VCaP (cell line): ENCODE data around the gene ANO4.
"Not testable (repeated sequence)": the region's sequence is repeated elsewhere in the genome, so short reads cannot be mapped to it uniquely, and the experiment has no call there.

ENCODE experiments used
- H3K27ac ChIP-seq: fragments of 450-650 bp; 2 replicates; pipeline ENCODE4 v1.5.1; 2017
- TF ChIP-seq, protein P1 (sequence below): fragments of 450-650 bp; conservative IDR thresholded peaks from 2 replicates; pipeline ENCODE4 v1.5.1; 2017; ENCODE audit warnings: mild to moderate bottlenecking, moderate library complexity

ANO4 gene

DNA sequence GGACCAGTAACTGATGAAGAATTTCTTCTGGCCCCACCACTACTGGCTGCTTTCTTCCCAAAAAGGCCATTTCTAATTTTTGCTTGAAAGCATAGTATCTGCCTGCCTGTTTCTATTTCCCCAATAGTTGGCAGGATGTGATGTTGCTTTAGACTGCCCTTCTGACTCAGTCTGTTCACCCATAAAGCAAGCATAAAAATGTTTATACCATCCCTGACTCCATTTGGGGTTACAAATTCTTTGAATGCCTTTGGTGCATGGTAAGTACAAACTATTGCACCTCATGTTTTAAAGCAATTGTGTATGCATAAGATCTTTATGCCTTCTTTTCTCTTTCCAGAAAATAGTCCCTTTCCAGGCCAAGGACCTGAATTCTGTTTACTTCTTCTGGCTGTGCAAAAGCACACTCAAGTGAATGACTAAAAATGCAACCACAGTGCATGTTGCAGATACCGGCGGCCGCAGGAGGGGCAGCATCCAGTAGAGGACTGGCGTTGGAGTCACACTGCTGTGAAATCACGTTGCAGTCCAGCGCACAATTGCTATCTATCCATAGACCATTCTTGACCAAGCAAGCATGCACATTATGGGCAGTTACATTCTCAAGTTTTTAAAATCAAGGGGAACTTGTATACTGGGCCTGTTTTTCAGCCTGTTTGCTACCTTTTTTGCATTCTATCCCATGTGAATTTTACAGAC lies 333.1 kb downstream of the ANO4 start:
- TF ChIP-seq, protein P1, sequence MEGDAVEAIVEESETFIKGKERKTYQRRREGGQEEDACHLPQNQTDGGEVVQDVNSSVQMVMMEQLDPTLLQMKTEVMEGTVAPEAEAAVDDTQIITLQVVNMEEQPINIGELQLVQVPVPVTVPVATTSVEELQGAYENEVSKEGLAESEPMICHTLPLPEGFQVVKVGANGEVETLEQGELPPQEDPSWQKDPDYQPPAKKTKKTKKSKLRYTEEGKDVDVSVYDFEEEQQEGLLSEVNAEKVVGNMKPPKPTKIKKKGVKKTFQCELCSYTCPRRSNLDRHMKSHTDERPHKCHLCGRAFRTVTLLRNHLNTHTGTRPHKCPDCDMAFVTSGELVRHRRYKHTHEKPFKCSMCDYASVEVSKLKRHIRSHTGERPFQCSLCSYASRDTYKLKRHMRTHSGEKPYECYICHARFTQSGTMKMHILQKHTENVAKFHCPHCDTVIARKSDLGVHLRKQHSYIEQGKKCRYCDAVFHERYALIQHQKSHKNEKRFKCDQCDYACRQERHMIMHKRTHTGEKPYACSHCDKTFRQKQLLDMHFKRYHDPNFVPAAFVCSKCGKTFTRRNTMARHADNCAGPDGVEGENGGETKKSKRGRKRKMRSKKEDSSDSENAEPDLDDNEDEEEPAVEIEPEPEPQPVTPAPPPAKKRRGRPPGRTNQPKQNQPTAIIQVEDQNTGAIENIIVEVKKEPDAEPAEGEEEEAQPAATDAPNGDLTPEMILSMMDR = no peak
- H3K27ac ChIP-seq = no peak overlapping the region

DNA sequence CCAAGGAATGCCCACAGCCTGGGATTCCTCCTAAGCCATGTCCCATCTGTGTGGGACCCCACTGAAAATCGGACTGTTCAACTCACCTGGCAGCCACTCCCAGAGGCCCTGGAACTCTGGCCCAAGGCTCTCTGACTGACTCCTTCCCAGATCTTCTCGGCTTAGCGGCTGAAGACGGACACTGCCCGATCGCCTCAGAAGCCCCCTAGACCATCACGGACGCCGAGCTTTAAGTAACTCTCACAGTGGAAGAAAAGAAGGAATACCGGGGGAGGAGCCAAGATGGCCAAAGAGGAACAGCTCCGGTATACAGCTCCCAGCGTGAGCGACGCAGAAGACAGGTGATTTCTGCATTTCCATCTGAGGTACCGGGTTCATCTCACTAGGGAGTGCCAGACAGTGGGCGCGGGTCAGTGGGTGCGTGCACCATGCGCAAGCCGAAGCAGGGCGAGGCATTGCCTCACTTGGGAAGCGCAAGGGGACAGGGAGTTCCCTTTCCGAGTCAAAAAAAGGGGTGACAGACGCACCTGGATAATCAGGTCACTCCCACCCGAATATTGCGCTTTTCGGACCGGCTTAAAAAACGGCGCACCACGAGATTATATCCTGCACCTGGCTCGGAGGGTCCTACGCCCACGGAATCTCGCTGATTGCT lies 351.3 kb downstream of the ANO4 start:
- not testable (repeated sequence) for H3K27ac ChIP-seq

DNA sequence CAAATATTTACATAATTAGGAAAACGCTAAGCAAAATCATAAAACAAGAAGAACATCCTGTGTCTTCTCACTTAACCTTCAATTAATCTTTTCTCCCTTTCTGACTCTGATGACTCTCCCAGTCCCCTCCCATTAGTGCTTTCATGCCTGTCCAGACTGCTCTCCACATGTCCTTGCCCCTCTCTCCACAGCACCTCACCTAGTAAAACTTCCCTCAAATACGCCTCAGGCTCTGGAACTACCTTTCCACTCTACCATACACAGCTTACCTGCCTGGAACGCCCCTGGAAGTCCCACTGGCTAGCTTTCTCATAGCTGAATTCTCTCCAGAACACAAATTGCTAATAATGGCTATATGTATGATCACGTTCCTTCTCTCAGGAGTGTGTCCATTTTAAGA lies 370.7 kb downstream of the ANO4 start:
- TF ChIP-seq, protein P1 = no peak

DNA sequence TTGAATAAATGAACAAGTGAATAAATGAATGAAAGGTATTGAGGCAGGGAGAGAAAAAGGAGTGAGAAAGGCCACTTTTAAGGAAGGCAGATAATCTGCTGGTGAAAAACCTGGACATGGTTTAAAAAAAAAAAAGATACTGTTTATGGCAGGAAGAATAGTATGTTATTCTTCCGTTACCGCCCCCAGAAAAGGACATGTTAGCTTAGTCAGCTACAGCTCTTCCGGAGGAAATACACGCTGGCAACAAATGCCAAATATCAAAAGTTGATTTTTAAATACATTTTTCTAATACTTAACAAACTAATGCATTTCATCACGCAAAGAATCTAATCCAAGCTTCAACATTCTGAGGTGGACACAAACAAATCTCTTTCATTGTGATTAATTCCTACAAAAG lies 372.3 kb downstream of the ANO4 start:
- H3K27ac ChIP-seq = no peak overlapping the region

More for the DNA sequence above, 370.7 kb downstream of the ANO4 start:
- no peak overlapping the region for H3K27ac ChIP-seq

DNA sequence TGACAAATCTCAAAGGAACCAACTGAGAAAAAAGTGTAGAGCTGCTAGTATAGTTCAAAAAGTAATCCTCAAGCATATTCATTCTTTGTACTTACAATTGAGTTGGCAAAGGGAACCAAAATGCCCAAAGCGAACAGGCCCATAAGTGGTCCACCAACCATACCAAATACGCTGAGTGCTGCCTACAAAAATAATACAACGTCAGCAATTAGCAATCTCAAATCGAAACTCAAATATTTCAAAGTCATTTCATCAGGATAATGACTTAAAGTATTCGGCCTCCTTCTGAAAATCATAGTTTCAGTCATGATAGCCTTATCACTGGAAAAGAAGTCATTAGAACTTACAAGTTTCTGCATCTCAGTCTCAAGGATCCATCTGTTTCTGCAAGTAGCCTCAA lies 373.4 kb downstream of the ANO4 start:
- TF ChIP-seq, protein P1 = no peak
- H3K27ac ChIP-seq = no peak overlapping the region

More for the DNA sequence above, 372.3 kb downstream of the ANO4 start:
- TF ChIP-seq, protein P1 = no peak

DNA sequence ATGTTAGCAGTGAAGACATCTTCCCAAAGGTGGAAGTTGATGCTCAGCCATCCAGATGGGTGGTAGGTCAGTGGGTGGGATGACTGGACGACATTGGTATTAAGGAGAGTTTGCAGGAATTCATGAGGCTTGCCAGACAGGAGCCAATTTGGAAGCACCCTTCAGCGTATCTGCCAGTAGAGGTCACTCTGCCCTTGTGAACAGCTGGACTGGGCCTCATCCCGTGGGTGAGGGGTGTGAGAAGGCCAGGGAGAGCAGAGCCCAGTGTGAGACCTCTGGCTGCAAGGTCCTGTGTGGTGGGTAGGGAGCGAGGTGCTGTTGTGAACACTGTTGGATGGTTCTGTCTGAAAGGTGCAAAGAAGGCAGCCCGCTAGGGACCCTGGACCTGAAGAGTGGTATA lies 377.7 kb downstream of the ANO4 start:
- no peak overlapping the region for H3K27ac ChIP-seq
- TF ChIP-seq, protein P1 = no peak; the same call in 1 of the 2 replicates

DNA sequence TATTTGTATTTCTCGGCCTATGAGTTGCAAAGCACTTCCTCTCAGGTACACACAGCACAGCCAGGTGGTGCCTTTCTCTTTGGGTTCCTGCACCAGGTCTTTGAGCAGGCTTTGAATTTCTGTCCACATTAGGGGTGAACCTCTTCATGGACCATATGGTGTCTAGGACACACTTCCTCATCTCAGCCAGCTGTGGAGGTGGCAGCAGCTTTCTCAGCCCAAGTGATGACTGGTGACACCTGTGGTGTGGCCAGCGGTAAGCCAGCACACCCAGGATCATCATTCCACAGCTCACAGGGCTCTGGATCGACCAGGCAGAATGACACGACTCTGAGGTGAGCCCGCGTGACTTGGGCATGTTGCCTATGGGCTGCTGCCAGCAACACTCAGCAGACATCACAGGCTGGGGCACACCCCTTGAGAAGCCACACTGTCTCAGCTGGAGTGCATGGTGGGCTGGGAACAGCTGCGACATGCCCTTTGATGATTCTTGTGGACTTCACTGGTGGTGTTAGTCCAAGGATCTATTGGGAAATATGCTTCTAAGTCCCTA lies 378.7 kb downstream of the ANO4 start:
- TF ChIP-seq, protein P1 = no peak

DNA sequence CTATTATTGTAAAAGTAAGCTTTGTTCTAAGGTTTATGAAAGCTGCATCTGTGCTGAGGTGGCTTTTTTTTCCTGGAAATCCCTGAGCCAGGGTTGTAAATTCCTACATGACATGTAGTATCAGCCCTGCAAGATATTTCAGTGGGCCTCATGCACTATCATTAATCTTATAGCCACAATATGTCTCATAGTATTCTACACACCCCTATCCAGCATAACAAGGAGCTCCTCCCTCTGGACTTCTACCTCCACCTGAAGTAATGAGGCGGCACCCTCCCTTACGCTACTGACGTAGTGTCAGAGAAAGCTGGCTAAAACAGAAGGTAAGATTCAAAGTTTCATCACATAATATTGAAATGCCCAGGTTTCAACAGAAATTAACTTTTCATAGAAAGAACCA lies 380.0 kb downstream of the ANO4 start:
- TF ChIP-seq, protein P1 = no peak
- no peak overlapping the region for H3K27ac ChIP-seq

More for the DNA sequence above, 378.7 kb downstream of the ANO4 start:
- H3K27ac ChIP-seq = no peak overlapping the region
